GM23338 (cell line): ENCODE measurements around the gene MTERF4.

ENCODE experiments used
- CREB1 ChIP-seq: fragments of 250-450 bp; sonication (Bioruptor Pico); IDR thresholded peaks from 2 replicates; pipeline ENCODE4 v1.5.0; 2020; ENCODE audit warnings: low read depth, mild to moderate bottlenecking, moderate library complexity
- CTCF ChIP-seq, 2 experiments: fragments of 200-600 bp in 1 of 2; sonication (generic) in 1 of 2; conservative IDR thresholded peaks; 2 replicates each; pipeline versions ENCODE4 v1.5.1 to v1.6.1; 2016 to 2017; ENCODE audit warnings: antibody characterized with exemption in 2 of 2, low read depth in 2 of 2, mild to moderate bottlenecking in 2 of 2, moderate library complexity in 1 of 2
- ETS1 ChIP-seq: IDR thresholded peaks from 2 replicates; pipeline ENCODE4 v1.6.1; 2016; ENCODE audit warnings: antibody characterized with exemption
- EZH2 ChIP-seq: fragments of 200-600 bp; sonication (generic); IDR thresholded peaks from one replicate; pipeline ENCODE4 v1.8.0; 2017; ENCODE audit warnings: antibody characterized with exemption, mild to moderate bottlenecking, low read depth; ENCODE audit not compliant: unreplicated experiment
- EZH2phosphoT487 ChIP-seq: fragments of 200-600 bp; sonication (generic); IDR thresholded peaks from one replicate; pipeline ENCODE4 v1.8.1; 2018; ENCODE audit warnings: antibody characterized with exemption; ENCODE audit not compliant: unreplicated experiment
- JUNB ChIP-seq: IDR thresholded peaks from one replicate; pipeline ENCODE4 v1.6.1; 2016; ENCODE audit warnings: antibody characterized with exemption; ENCODE audit not compliant: unreplicated experiment
- POLR2AphosphoS5 ChIP-seq: IDR thresholded peaks from 2 replicates; pipeline ENCODE4 v1.6.1; 2016; ENCODE audit warnings: antibody characterized with exemption, low read depth
- REST ChIP-seq: IDR thresholded peaks from one replicate; pipeline ENCODE4 v1.6.1; 2018; ENCODE audit warnings: antibody characterized with exemption; ENCODE audit not compliant: unreplicated experiment
- ZNF331 ChIP-seq: fragments of 250-450 bp; sonication (Bioruptor Pico); IDR thresholded peaks from 2 replicates; pipeline ENCODE4 v1.5.0; 2020; ENCODE audit warnings: low read depth, mild to moderate bottlenecking, moderate library complexity

- TF ChIP-seq CTCF (conservative IDR thresholded peaks at IDR 0.05; ENCODE audit: low read depth in 2 of 2) (no peak), POLR2AphosphoS5 (no peak), ETS1 (no peak), EZH2phosphoT487 (no peak), EZH2 (no peak), REST (no peak), CREB1 (CRISPR knock-in tag) (no peak), ZNF331 (CRISPR knock-in tag) (no peak), JUNB (no peak)
Measured at GRCh38 chr2:241130316-241130715, 28.2 kb upstream of the MTERF4 start.
